ENCODE measurements around the gene MYO3B.

DNA sequence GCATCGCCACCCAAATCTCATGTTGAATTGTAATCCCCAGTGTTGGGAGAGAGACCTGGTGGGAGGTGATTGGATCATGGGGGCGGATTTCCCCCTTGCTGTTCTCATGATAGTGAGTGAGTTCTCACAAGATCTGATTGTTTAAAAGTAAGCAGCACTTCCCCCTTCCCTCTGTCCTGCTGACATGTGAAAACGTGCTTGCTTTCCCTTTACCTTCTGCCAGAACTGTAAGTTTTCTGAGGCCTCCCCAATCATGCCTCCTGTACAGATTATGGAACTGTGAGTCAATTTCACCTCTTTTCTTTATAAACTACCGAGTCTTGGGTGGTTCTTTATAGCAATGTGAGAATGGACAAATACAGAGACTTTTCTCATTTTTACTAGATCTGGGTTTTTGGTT is 375.8 kb downstream of the MYO3B start:
- TF ChIP-seq, protein P1, sequence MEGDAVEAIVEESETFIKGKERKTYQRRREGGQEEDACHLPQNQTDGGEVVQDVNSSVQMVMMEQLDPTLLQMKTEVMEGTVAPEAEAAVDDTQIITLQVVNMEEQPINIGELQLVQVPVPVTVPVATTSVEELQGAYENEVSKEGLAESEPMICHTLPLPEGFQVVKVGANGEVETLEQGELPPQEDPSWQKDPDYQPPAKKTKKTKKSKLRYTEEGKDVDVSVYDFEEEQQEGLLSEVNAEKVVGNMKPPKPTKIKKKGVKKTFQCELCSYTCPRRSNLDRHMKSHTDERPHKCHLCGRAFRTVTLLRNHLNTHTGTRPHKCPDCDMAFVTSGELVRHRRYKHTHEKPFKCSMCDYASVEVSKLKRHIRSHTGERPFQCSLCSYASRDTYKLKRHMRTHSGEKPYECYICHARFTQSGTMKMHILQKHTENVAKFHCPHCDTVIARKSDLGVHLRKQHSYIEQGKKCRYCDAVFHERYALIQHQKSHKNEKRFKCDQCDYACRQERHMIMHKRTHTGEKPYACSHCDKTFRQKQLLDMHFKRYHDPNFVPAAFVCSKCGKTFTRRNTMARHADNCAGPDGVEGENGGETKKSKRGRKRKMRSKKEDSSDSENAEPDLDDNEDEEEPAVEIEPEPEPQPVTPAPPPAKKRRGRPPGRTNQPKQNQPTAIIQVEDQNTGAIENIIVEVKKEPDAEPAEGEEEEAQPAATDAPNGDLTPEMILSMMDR (IDR thresholded peaks at IDR 0.05): no peak
- TF ChIP-seq ZFX (IDR thresholded peaks at IDR 0.05; ENCODE audit: borderline replicate concordance): no peak
